Breast epithelium (tissue), 3 donors: ENCODE data around the gene PLCL2.

Experiments
- CTCF ChIP-seq, 3 donors: fragments of 450-650 bp; IDR thresholded peaks; one replicate each; pipeline ENCODE4 v1.5.1; 2016 to 2017; ENCODE audit warnings: antibody characterized with exemption in 3 of 3, mild to moderate bottlenecking in 3 of 3, moderate library complexity in 3 of 3
- POLR2A ChIP-seq: fragments of 450-650 bp; IDR thresholded peaks from one replicate; pipeline ENCODE4 v1.6.1; 2016; ENCODE audit warnings: antibody characterized with exemption, mild to moderate bottlenecking, moderate library complexity
- POLR2AphosphoS5 ChIP-seq, 3 donors: sonication (generic); formaldehyde crosslinking; IDR thresholded peaks; one replicate each; pipeline ENCODE4 v1.6.1; 2017; ENCODE audit warnings: antibody characterized with exemption in 3 of 3

- TF ChIP-seq CTCF (IDR thresholded peaks at IDR 0.05) (no peak), POLR2A (no peak), POLR2AphosphoS5 (IDR thresholded peaks at IDR 0.05) (no peak)
These were observed 25.0 kb downstream of the PLCL2 start for GRCh38 chr3:16909802-16910201.
